ENCODE measurements around the gene EVA1B.

DNA sequence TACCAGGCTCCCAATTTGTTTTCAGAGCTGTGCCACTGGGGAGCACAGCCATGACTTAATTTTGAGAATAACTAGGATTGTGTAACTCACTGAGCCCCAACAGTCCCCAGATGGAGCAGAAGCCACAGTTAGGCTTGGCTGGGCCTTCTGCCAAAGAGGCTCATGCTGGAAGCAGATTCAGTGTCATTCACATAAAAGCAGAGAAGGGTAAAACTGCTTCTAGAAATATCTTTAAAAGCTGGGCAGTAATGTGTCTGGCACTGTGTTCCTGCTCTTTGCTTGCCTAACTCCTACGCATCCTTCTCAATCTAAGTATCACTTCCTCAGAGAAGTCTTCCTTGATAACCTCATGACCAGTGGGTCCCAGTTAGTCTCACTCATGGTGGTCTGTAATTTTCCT lies 41.9 kb upstream of the EVA1B start:
- TF ChIP-seq, protein P1, sequence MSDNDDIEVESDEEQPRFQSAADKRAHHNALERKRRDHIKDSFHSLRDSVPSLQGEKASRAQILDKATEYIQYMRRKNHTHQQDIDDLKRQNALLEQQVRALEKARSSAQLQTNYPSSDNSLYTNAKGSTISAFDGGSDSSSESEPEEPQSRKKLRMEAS (IDR thresholded peaks at IDR 0.05), result no peak
- TF ChIP-seq EZH2phosphoT487 (IDR thresholded peaks at IDR 0.05; ENCODE audit: borderline replicate concordance), result no peak
- no peak for TF ChIP-seq POLR2AphosphoS5 (IDR thresholded peaks at IDR 0.05; ENCODE audit: low read depth, low read length)
- TF ChIP-seq, protein P2, sequence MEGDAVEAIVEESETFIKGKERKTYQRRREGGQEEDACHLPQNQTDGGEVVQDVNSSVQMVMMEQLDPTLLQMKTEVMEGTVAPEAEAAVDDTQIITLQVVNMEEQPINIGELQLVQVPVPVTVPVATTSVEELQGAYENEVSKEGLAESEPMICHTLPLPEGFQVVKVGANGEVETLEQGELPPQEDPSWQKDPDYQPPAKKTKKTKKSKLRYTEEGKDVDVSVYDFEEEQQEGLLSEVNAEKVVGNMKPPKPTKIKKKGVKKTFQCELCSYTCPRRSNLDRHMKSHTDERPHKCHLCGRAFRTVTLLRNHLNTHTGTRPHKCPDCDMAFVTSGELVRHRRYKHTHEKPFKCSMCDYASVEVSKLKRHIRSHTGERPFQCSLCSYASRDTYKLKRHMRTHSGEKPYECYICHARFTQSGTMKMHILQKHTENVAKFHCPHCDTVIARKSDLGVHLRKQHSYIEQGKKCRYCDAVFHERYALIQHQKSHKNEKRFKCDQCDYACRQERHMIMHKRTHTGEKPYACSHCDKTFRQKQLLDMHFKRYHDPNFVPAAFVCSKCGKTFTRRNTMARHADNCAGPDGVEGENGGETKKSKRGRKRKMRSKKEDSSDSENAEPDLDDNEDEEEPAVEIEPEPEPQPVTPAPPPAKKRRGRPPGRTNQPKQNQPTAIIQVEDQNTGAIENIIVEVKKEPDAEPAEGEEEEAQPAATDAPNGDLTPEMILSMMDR (IDR thresholded peaks at IDR 0.05 in 2 of 3, conservative IDR thresholded peaks at IDR 0.05 in 1 of 3; ENCODE audit: borderline replicate concordance in 1 of 3, insufficient read depth in 1 of 3, low read depth in 2 of 3, low read length in 2 of 3), result no peak
- no peak for TF ChIP-seq SP1 (IDR thresholded peaks at IDR 0.05; ENCODE audit: low read depth)
- TF ChIP-seq POLR2A (IDR thresholded peaks at IDR 0.05; ENCODE audit: borderline replicate concordance, extremely low read depth, insufficient read depth, insufficient read length), result no peak
- TF ChIP-seq JUND (IDR thresholded peaks at IDR 0.05), result no peak
- no peak for TF ChIP-seq RAD21 (IDR thresholded peaks at IDR 0.05; ENCODE audit: low read depth)
- TF ChIP-seq CEBPB (IDR thresholded peaks at IDR 0.05; ENCODE audit: low read depth), result no peak
- TF ChIP-seq, protein P3, sequence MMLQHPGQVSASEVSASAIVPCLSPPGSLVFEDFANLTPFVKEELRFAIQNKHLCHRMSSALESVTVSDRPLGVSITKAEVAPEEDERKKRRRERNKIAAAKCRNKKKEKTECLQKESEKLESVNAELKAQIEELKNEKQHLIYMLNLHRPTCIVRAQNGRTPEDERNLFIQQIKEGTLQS (IDR thresholded peaks at IDR 0.05), result no peak
- TF ChIP-seq, protein P4, sequence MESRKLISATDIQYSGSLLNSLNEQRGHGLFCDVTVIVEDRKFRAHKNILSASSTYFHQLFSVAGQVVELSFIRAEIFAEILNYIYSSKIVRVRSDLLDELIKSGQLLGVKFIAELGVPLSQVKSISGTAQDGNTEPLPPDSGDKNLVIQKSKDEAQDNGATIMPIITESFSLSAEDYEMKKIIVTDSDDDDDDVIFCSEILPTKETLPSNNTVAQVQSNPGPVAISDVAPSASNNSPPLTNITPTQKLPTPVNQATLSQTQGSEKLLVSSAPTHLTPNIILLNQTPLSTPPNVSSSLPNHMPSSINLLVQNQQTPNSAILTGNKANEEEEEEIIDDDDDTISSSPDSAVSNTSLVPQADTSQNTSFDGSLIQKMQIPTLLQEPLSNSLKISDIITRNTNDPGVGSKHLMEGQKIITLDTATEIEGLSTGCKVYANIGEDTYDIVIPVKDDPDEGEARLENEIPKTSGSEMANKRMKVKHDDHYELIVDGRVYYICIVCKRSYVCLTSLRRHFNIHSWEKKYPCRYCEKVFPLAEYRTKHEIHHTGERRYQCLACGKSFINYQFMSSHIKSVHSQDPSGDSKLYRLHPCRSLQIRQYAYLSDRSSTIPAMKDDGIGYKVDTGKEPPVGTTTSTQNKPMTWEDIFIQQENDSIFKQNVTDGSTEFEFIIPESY (IDR thresholded peaks at IDR 0.05; ENCODE audit: extremely low read depth, insufficient replicate concordance, low read length), result no peak
- TF ChIP-seq EZH2 (IDR thresholded peaks at IDR 0.05), result no peak
